VCaP (cell line): ENCODE measurements around the gene FBXO34.
"Not testable (repeated sequence)": the region's sequence is repeated elsewhere in the genome, so short reads cannot be mapped to it uniquely, and the experiment has no call there.

Experiments used
- H3K27ac ChIP-seq: fragments of 450-650 bp; 2 replicates; pipeline ENCODE4 v1.5.1; 2017
- CTCF ChIP-seq: fragments of 450-650 bp; conservative IDR thresholded peaks from 2 replicates; pipeline ENCODE4 v1.5.1; 2017; ENCODE audit warnings: mild to moderate bottlenecking, moderate library complexity

The FBXO34 gene

GRCh38 chr14:55301437-55302121 is 30.4 kb downstream of the FBXO34 start:
- no peak for TF ChIP-seq CTCF
- H3K27ac ChIP-seq, result no peak overlapping the region

- no peak overlapping the region for H3K27ac ChIP-seq
- no peak for TF ChIP-seq CTCF
These were observed 31.3 kb downstream of the FBXO34 start for GRCh38 chr14:55302367-55303124.

DNA sequence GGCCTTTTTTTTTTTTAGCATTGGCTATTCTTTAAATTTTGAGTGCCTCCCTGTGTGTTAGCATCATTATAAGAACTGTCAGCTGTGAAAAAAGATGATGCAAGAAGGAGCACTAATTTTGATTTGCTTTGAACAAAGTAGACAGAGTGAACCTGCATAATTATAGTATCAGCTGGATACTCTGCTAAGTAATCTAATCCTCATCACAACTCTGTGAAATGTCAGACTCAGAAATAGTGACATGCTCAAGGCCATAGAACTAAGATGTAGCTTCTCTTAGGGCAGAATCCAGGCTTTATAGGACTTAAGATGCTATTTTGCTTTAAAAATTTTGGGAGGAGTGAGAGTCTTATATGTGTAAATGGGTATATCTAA is 31.9 kb downstream of the FBXO34 start:
- no peak for TF ChIP-seq CTCF
- H3K27ac ChIP-seq, result no peak overlapping the region

DNA sequence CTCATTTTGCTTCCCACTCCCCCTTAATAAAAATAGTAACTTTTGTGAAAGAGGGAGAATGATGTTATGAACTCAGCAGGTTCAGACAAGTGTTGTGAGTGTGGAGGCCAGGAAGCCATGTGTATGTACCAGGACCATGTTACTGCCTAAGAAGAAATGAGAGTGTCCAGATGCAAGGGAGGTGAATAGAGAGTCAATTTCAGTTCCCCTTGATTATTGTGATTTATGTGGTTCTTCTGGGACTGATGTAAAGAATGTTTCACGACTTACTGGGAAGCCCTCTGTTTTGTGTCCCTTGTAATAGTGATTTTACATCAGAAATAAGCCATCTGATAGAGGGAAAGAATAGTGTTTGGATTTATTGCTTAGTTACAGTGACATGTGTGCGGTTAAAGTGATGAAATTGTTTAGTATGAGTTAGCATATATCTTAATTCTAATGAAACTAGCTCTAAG is 32.5 kb downstream of the FBXO34 start:
- no peak overlapping the region for H3K27ac ChIP-seq
- TF ChIP-seq CTCF, result no peak

DNA sequence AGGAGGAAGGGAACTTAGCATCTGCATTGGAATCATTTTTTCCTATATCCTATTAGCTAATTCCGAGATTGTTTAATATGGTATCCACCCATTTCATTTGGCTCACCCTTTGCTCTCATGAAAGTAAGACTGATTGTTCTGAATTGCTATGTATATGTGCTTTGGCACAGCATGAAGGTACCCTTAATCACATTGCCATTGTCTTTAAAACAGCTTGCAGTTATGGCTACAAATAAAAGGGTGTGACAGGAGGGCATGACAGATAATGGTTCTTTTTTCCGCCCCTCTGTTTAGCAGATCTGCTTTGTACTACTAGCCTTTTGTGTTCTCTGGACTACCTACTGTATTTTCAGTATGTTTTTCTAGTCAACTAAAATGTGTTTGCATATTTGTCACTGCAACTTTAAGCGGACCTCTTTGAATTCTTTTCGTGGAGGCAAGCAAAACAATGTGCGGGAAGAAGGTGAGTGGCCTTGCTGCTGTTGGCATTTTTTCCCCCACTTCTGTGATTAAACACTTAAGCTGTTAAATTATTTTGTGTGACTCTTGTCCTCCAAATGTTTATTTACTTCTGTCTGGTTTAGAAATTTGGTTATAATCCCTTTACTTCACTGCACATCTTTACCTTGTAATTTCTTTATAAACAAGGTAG is 35.8 kb downstream of the FBXO34 start:
- TF ChIP-seq CTCF, result no peak
- H3K27ac ChIP-seq, result no peak overlapping the region

- H3K27ac ChIP-seq, result no peak overlapping the region
- TF ChIP-seq CTCF, result no peak
These were observed 37.9 kb downstream of the FBXO34 start for GRCh38 chr14:55309154-55309553.

- H3K27ac ChIP-seq, result no peak overlapping the region
- no peak for TF ChIP-seq CTCF
These were observed 38.6 kb downstream of the FBXO34 start for GRCh38 chr14:55309761-55310365.

DNA sequence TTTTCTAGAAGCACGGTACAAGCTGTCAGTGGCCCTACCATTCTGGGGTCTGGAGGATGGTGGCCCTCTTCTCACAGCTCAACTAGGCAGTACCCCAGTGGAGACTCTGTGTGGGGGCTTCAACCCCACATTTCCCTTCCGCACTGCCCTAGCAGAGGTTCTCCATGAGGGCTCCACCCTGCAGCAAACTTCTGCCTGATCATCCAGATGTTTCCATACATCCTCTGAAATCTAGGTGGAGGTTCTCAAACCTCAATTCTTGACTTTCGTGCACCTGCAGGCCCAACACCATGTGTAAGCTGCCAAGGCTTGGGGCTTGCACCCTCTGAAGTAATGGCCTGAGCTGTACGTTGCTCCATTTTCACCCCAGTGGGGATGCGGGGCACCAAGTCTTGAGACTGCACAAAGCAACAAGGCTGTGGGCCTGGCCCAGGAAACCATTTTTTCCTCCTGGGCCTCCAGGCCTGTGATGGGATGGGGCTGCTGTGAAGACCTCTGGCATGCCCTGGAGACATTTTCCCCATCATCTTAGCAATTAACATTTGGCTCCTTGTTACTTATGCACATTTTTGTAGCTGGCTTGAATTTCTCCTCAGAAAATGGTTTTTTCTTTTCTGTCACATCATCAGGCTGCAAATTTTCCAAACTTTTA is 41.3 kb downstream of the FBXO34 start:
- H3K27ac ChIP-seq, result not testable (repeated sequence)
